Hepatocyte (in vitro differentiated cells): ENCODE measurements around the gene STK32B. TPM values are rescaled to one million over a fixed set of nuclear protein-coding genes. Genes with fewer than 3 reads are reported as not detected.

Experiments used
- DNase-seq: peaks from one replicate; pipeline ENCODE4 v3.0.0-alpha.2; 2016; ENCODE audit warnings: low spot score
- H2AFZ ChIP-seq: fragments of 200-600 bp; sonication (generic); 2 replicates; pipeline ENCODE4 v1.6.0; 2016; ENCODE audit warnings: antibody characterized with exemption, mild to moderate bottlenecking
- H3K27ac ChIP-seq: fragments of 200-600 bp; sonication (generic); 2 replicates; pipeline ENCODE4 v1.5.1; 2016; ENCODE audit warnings: mild to moderate bottlenecking
- H3K27me3 ChIP-seq: fragments of 200-600 bp; sonication (generic); 2 replicates; pipeline ENCODE4 v1.6.1; 2016
- H3K36me3 ChIP-seq: fragments of 200-600 bp; sonication (generic); replicated peaks from 2 replicates; pipeline ENCODE4 v1.5.1; 2016; ENCODE audit warnings: low read depth; ENCODE audit not compliant: insufficient read depth
- H3K4me1 ChIP-seq: fragments of 200-600 bp; sonication (generic); 2 replicates; pipeline ENCODE4 v1.5.1; 2016; ENCODE audit warnings: mild to moderate bottlenecking, moderate library complexity; ENCODE audit not compliant: insufficient read depth
- H3K4me2 ChIP-seq: fragments of 200-600 bp; sonication (generic); 2 replicates; pipeline ENCODE4 v1.6.0; 2016
- H3K4me3 ChIP-seq: fragments of 200-600 bp; sonication (generic); 2 replicates; pipeline ENCODE4 v1.5.1; 2016; ENCODE audit warnings: mild to moderate bottlenecking
- H3K79me2 ChIP-seq: fragments of 200-600 bp; sonication (generic); 2 replicates; pipeline ENCODE4 v1.6.0; 2017; ENCODE audit warnings: mild to moderate bottlenecking
- H3K9me2 ChIP-seq: fragments of 200-600 bp; sonication (generic); replicated peaks from 2 replicates; pipeline ENCODE4 v1.6.0; 2017; ENCODE audit warnings: mild to moderate bottlenecking; ENCODE audit not compliant: insufficient read depth
- H3K9me3 ChIP-seq: fragments of 200-600 bp; sonication (generic); 2 replicates; pipeline ENCODE4 v1.5.1; 2016; ENCODE audit warnings: low read depth, mild to moderate bottlenecking
- H4K20me1 ChIP-seq: fragments of 200-600 bp; sonication (generic); 2 replicates; pipeline ENCODE4 v1.6.0; 2016; ENCODE audit warnings: mild to moderate bottlenecking; ENCODE audit not compliant: insufficient read depth, poor library complexity, severe bottlenecking
- EZH2 ChIP-seq: fragments of 200-600 bp; sonication (generic); IDR thresholded peaks from 2 replicates; pipeline ENCODE4 v1.6.1; 2016; ENCODE audit warnings: antibody characterized with exemption, mild to moderate bottlenecking, borderline replicate concordance
- EZH2phosphoT487 ChIP-seq: fragments of 200-600 bp; sonication (generic); IDR thresholded peaks from one replicate; pipeline ENCODE4 v1.6.1; 2018; ENCODE audit warnings: antibody characterized with exemption, mild to moderate bottlenecking, low read depth, moderate library complexity; ENCODE audit not compliant: unreplicated experiment, severe bottlenecking
- WGBS: methylation state at CpG from one replicate; pipeline ENCODE4 v1.1.6; 2016; ENCODE audit warnings: low lambda C conversion rate; ENCODE audit errors: missing lambda C conversion rate; 5-methylcytosine and 5-hydroxymethylcytosine counted together
- polyA plus RNA-seq: library from polyadenylated mRNA; unstranded; fragments of >200 nt; fragmentation: Nextera tagmentation; extraction: Ambion mirVana; gene quantifications from 2 replicates; pipeline ENCODE4 v1.2.1, GENCODE V29; 2016
- total RNA-seq: library from RNA; depleted of rRNA; stranded (reverse); fragments of >200 nt; gene quantifications from 2 replicates; pipeline ENCODE4 v1.2.3, GENCODE V29; 2014
- TF ChIP-seq, protein P1 (sequence below): fragments of 200-600 bp; sonication (generic); IDR thresholded peaks from 2 replicates; pipeline ENCODE4 v1.5.1; 2016; ENCODE audit warnings: antibody characterized with exemption, mild to moderate bottlenecking; ENCODE audit not compliant: poor library complexity

Gene STK32B
- total and polyA plus RNA-seq, 2 experiments from 2014 or later, result 0.51 to 1.6 TPM

DNA sequence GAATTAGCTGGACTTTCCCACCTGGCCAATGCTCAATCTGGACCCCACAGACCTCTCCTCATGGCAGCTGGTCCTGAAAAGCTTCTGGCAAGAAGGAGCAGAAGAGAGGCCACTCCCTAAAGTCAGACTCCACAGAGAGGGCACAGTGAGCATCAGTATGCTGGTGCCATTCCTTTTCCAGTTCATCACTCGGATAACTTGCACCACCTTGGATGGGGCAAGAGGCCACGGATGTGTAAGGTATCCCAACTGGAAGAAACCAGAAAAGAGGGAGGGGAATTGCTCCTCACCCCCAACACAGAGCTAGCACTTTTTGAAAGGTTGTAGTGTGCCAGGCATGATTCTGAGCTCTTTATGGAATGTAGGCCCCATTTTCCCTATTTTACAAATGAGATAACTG is 85.9 kb downstream of the STK32B start:
- H2AFZ ChIP-seq, result no peak overlapping the region
- H3K36me3 ChIP-seq, result no peaks in the 10 kb centered on the region
- H3K4me1 ChIP-seq, result no peaks in the 10 kb centered on the region
- peaks cover 4% of the 10 kb centered on the region for H3K27me3 ChIP-seq
- DNase-seq, result no peak
- no peaks in the 10 kb centered on the region for H3K79me2 ChIP-seq
- H3K9me2 ChIP-seq, result no peaks in the 10 kb centered on the region
- WGBS, result 87% methylated on average over 2 of the region's 2 CpGs
- no peak overlapping the region for H3K4me2 ChIP-seq
- H3K9me3 ChIP-seq, result no peaks in the 10 kb centered on the region
- no peaks in the 10 kb centered on the region for H4K20me1 ChIP-seq
- no peak overlapping the region for H3K4me3 ChIP-seq
- TF ChIP-seq EZH2phosphoT487, result no peak
- TF ChIP-seq, protein P1, sequence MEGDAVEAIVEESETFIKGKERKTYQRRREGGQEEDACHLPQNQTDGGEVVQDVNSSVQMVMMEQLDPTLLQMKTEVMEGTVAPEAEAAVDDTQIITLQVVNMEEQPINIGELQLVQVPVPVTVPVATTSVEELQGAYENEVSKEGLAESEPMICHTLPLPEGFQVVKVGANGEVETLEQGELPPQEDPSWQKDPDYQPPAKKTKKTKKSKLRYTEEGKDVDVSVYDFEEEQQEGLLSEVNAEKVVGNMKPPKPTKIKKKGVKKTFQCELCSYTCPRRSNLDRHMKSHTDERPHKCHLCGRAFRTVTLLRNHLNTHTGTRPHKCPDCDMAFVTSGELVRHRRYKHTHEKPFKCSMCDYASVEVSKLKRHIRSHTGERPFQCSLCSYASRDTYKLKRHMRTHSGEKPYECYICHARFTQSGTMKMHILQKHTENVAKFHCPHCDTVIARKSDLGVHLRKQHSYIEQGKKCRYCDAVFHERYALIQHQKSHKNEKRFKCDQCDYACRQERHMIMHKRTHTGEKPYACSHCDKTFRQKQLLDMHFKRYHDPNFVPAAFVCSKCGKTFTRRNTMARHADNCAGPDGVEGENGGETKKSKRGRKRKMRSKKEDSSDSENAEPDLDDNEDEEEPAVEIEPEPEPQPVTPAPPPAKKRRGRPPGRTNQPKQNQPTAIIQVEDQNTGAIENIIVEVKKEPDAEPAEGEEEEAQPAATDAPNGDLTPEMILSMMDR, result no peak
- no peak for TF ChIP-seq EZH2
- H3K27ac ChIP-seq, result no peak overlapping the region

DNA sequence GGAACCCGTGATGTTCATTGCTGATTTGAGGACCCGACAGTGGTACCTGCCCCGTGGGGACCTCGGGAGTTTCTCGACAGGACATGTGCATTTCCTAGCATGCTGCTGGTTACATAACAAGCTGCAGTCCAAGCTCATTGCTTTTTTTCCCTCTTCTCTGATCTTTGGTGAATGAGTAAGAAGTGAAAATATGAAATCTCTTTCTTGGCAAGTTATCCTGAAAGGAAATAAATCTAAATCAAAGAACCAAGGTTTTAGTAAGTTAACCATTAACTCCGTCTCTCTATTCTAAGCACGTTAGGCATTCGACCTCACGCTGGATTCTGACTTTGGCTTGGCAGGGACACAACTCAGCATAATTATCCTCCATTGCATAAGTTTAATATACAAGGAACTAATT is 86.6 kb downstream of the STK32B start:
- H3K4me1 ChIP-seq, result no peaks in the 10 kb centered on the region
- WGBS, result 81% methylated on average over 9 of the region's 9 CpGs
- H3K4me2 ChIP-seq, result no peak overlapping the region
- H3K36me3 ChIP-seq, result no peaks in the 10 kb centered on the region
- no peak overlapping the region for H3K27ac ChIP-seq
- no peak overlapping the region for H3K4me3 ChIP-seq
- no peak for DNase-seq
- H2AFZ ChIP-seq, result no peak overlapping the region
- TF ChIP-seq EZH2phosphoT487, result no peak
- TF ChIP-seq, protein P1, result no peak
- TF ChIP-seq EZH2, result no peak
- H3K27me3 ChIP-seq, result peaks cover 4% of the 10 kb centered on the region
- H3K9me3 ChIP-seq, result no peaks in the 10 kb centered on the region
- H4K20me1 ChIP-seq, result no peaks in the 10 kb centered on the region
- H3K9me2 ChIP-seq, result no peaks in the 10 kb centered on the region
- H3K79me2 ChIP-seq, result no peaks in the 10 kb centered on the region

DNA sequence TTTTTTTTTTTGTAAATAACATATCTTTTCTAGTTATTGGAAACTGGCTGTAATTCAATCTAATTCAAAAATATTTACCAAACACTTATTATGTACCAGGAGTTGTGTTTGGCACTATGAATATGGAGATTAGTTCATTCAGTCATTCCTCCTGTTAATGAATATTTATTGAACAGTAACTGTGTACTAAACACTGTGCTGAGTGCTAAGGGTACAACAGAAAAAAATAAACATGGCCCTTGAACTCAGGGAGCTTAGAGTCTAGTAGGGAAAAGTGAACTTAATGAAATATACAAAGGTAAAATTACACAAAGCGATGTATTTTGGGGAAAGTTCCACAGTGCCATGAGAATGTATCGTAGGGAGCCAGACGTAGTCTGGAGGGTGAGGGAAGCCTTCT is 87.1 kb downstream of the STK32B start:
- peaks cover 4% of the 10 kb centered on the region for H3K27me3 ChIP-seq
- no peak overlapping the region for H3K4me2 ChIP-seq
- H2AFZ ChIP-seq, result no peak overlapping the region
- H3K27ac ChIP-seq, result no peak overlapping the region
- no peaks in the 10 kb centered on the region for H3K9me2 ChIP-seq
- WGBS, result 98% methylated on average over 3 of the region's 3 CpGs
- no peaks in the 10 kb centered on the region for H3K36me3 ChIP-seq
- no peak for DNase-seq
- no peaks in the 10 kb centered on the region for H3K9me3 ChIP-seq
- no peaks in the 10 kb centered on the region for H4K20me1 ChIP-seq
- TF ChIP-seq EZH2phosphoT487 (no peak), EZH2 (no peak)
- TF ChIP-seq, protein P1, result no peak
- H3K79me2 ChIP-seq, result no peaks in the 10 kb centered on the region
- H3K4me1 ChIP-seq, result no peaks in the 10 kb centered on the region
- no peak overlapping the region for H3K4me3 ChIP-seq

DNA sequence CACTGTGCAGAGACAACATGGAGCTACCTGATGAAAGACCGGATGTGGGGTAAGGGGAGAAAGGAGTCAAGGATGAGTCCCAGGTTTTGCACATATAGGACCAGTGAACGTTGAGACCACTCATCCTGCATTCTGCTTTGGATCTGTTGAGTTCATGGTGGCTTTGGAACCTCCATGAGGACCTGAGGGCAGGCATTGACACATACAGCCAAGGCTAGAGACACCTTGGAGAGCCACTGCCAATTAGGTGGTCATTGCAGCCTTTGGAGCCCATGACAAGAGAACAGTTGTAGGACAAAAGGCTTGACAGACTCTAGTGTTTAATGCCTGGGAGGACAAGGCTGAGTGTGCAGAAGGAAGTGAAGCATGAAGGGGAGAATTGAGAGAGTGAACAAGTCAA is 87.9 kb downstream of the STK32B start:
- Histone ChIP-seq H3K27me3 (peaks cover 4% of the 10 kb centered on the region), H3K27ac (no peak overlapping the region), H3K36me3 (no peaks in the 10 kb centered on the region), H3K79me2 (no peaks in the 10 kb centered on the region), H3K4me1 (no peaks in the 10 kb centered on the region), H2AFZ (no peak overlapping the region), H3K4me3 (no peak overlapping the region), H3K4me2 (no peak overlapping the region), H4K20me1 (no peaks in the 10 kb centered on the region), H3K9me3 (no peaks in the 10 kb centered on the region), H3K9me2 (no peaks in the 10 kb centered on the region)
- no peak for DNase-seq
- 90% methylated on average over 2 of the region's 2 CpGs for WGBS
- TF ChIP-seq, protein P1, result no peak
- no peak for TF ChIP-seq EZH2
- TF ChIP-seq EZH2phosphoT487, result no peak
